Measurements from ENCODE around the gene CAPN14.

GRCh38 chr2:31203916-31204315 lies 13.4 kb downstream of the CAPN14 start:
- TF ChIP-seq, protein P1, sequence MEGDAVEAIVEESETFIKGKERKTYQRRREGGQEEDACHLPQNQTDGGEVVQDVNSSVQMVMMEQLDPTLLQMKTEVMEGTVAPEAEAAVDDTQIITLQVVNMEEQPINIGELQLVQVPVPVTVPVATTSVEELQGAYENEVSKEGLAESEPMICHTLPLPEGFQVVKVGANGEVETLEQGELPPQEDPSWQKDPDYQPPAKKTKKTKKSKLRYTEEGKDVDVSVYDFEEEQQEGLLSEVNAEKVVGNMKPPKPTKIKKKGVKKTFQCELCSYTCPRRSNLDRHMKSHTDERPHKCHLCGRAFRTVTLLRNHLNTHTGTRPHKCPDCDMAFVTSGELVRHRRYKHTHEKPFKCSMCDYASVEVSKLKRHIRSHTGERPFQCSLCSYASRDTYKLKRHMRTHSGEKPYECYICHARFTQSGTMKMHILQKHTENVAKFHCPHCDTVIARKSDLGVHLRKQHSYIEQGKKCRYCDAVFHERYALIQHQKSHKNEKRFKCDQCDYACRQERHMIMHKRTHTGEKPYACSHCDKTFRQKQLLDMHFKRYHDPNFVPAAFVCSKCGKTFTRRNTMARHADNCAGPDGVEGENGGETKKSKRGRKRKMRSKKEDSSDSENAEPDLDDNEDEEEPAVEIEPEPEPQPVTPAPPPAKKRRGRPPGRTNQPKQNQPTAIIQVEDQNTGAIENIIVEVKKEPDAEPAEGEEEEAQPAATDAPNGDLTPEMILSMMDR (IDR thresholded peaks at IDR 0.05): no peak
- no peak for TF ChIP-seq POLR2AphosphoS5 (IDR thresholded peaks at IDR 0.05; ENCODE audit: low read depth, low read length)

Data from Panc1 (cell line).